NCI-H1436 (cell line): ENCODE measurements around the gene PIGZ.

Experiments used
- DNase-seq: peaks from one replicate; lab custom pipeline; 2025; lab: John Stamatoyannopoulos, UW

Gene PIGZ

DNA sequence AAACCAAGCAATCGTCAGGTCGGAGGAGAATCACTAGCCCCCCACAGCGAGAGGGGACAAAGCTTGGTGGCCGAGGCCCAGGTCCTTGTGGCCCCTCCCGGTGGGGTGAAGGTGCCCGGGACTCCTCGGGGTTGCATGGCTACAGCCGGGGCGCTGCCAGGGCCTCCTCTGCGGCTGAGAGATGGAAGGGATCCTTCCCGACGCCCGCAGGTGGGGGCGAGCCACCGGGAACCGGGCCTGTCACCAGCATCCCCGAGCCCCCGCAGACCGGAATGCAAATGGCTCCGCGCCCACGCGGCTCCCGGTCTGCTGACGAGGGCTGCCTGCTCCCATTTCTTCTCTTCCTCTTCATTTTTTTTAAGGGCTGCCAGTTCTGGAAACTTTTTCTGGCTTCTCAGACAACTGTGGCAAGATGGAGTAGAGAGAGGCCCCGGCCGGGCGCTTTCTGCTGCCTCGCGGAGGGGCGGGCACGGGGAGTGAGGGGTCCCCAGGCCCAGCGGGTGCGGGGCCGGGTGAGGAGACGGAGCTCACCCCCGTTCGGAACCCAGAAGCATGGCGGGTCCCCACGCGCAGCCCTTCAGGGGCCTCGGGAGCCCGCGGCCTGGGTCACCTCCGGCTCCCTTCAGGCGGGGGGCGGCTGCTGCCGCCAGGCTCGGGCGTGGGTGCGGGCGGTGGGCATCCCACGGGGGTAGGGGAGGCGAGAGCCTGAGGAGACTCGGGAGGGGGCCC lies 33.5 kb upstream of the PIGZ start:
- DNase-seq: no peak

DNA sequence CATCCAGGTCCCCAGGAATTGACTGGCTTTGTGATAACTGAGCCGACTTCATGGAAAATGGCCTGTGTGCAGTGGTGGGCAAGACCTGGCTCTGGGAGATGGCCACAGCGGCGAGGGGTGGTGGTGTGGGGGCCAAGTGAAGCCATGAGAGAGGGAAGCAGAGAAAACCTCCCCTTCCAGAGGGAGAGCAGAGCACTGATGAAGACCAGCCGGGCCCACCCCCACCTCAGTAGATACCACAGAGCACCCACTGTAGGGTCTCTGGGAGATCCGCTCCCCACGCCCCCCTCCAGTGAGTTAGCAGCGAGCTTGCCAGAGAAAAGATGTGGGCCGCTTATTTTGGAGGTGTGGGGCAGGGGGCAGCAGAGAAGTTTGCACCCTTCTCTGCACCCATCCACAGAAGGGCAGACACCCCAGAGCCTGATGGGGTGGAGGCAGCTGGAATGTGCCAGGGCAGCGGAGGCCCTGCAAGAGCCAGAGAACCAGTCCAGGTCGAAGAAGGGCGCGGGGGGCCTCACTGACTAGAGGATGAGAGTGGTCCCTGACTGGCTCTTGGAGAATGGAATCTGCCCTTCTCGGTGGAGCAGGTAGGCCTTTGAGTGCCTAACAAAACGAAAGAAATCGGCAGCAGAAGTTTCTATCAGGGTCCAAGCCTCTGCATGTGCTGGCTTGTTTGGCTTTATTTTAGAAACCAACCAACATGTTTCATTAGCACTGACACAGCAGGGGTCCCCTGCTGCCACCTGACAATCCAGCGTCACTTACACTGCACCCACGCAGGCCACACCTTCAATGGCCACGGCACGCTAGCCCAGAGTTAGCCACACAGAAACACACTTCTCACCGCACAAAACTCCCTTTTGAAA lies 32.7 kb upstream of the PIGZ start:
- DNase-seq: no peak

DNA sequence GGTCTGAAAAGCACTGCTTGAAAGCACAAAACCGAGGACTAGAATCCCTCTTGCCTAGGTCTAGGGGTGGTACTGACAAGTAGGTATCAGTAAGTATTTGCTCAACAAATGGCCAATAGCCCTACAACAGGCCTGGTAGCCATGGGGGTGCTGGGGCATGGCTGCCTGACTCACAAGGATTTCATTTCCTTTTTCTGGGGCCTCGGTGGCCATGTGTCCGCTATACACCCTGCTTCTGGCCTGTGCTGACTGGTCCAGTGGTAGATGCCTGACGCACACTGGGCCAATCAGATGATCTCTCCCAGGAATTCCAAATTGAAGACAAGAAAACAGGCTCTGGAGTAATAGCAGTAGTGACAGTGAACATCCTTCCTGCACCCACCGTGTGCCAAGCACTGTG lies 31.6 kb upstream of the PIGZ start:
- no peak for DNase-seq

DNA sequence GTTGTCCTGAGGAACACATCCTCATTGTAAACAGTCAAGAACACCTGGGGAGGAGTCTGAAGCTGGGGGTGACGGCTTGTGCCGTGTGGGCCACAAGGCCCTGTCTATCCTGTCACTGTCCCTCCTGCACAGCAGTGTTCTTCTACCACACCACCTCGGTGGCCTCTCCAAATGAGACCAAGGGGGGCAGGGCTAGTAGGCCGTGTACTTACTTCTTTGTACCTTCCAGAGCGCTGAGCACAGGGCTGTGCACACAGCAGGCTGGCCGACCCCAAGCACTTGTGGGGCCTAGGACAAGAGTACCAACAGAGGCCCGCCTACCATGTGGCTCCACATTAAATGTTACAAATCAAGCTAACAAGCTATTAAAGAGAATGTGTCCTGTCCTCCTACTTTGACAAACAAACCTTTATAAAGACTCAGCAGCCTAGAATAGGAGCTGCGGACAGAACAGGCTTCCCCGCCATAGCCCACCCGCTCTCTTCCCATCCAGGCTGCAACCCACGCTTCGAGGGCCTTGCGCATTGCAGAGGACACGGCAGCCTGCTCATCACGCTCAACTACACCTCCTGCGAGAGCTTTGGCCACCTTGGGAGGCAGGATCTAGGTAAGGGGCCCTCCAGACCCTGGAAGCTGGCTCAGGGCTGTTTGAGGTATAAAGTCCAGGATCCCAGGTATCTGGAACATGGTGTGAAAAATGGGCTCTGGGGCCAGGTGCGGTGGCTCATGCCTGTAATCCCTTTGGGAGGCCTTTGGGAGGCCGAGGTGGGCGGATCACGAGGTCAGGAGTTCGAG lies 30.5 kb upstream of the PIGZ start:
- DNase-seq: no peak

DNA sequence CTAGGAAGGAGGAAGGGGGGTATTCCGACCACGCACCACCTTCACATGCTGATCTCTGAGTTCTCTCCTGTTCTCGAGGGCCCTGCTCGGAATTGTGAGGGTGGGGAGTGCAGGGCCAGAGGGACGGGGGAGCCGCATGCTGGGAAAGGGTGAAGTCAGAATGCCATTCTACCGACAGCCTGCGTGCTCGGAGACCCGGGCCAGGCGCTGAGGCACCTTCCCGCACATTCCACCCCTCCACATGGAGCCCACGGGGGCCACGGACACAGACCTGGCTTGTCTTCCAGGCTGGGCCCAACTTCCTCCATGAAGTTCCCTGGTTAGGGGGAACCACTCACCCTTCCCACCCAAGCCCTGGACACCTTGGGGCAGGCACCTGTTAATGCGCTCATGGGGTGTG lies 28.7 kb upstream of the PIGZ start:
- no peak for DNase-seq

DNA sequence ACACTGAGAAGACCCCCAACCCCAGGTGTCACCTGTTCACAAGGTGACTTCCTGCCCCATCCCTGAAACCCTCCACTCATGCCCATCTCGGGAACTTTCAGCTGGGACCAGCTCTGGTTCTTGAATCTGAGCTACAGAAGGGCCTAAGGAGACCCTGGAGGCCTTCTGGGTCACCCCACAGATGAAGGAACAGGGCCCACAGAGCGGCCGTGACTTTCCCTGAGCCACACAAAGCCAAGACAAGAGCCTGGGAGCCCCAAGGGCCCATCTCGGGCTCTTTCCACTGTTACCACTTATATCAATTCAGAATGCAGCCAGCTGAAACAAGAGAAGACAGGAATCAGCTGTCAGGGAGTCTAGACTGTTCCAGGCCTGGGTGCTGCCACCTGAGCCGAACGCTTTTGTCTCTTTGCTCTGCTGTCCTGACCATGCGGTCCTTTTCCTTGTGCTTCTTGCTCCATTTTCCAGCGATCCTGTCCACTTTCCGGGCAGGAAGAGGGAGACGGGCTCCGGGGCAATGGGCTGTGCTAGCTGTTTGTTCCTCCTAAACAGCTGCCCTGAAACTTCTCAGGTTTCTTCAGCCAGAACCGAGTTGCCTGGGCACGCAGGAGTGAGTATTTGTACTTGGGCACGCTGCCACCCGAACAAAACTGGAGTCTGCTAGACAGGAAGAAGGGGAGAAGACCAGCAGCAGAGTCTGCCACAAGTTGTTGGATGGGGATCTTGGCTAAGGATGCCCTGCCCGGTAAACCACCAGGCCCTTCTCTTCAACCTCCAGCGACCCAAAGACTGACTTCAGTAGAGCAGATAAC lies 28.0 kb upstream of the PIGZ start:
- peak; percentile 50 for DNase-seq

DNA sequence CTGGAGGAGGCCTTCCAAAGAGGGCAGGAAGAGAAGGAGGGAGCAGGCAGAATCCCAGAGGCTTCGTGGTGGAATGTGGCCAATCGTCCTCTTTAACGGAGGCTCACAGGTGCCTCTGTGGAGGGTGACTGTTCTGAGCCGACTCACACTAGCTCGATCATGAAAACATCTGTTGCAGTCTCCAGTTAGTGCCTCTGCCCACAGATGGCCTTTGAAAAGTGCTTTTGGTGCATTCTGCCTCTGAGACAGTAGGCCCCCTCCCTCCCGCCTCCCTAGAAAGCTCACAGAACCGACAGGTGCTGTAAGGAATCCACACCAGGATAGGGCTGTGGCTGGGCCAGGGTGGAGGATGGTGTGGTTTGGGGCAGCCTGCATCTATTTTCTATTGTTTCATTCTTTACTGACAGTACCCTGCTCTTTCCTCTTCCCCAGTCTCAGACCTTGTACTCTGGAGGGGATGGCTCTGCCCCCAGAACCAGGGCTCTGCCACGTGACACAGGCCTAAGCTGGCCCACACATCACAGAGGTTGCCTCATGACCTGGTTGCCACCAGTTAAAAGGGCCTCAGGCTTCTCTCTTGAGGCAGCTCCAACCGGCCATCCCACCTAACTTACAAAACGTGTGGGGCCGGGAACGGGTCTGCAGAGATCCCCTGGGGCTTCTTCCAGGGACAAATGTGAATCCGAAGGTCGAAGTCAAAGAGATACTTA lies 27.2 kb upstream of the PIGZ start:
- DNase-seq: no peak

DNA sequence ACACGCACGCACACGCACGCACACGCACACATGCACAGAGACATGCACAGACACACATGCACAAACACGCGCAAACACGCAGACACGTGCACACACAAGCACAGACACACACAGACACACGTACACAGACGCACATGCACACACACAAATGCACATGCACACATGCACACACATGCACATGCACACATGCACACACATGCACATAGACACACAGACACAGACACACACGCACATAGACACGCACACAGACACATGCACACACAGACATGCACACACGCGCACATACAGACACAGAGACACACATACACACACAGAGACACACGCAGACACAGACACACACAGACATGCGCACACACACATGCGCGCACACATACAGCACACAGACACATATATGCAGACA lies 26.4 kb upstream of the PIGZ start:
- no peak for DNase-seq

DNA sequence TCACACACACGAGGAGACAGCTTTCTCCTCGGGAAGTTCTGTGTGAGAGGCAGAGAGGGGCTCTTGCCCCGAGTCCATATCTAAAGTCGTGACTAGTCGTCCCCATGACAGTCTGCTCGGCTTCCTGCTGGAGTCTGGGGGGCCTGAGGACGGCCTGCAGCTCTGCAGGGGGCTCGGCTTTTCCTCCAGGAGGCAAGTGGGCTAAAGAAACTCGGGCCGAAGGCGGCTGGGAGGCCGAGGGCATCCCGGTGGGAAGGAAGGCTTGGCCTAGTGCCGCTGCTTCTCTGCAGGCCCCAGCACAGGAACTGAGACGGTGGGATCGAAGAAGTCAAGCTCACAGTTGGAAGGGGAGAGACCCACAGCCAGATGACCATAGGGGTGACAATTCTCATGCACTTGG lies 25.4 kb upstream of the PIGZ start:
- DNase-seq: no peak

DNA sequence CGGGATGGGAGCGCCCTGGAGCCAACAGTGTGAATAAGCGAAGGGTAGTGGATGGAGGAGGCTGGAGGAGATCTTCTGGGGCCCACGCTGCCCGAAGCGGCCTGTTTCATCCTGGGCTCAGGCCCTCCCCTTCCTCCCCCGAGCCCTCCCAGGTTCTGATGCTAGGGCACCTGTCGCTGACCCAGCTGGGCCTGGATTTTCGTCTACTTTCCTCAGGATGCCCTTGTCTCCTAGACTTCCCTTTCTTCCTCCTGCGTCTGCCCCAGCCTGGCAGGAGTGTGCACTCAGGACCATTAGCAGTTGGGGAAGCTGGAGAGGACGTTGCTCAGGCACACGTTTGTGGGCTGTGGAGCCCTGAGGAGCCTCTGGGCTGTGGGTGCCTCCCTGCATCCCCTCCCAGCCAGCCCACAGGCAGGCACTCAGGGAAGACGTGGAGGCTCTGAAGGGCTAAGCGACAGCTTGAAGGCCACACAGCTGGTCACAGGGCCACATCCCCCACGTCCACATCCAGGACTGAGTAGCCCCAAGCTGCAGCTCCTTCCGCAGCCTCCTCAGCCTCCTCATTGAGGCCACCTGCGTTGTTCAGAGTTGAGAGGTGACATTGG lies 23.9 kb upstream of the PIGZ start:
- DNase-seq: no peak

DNA sequence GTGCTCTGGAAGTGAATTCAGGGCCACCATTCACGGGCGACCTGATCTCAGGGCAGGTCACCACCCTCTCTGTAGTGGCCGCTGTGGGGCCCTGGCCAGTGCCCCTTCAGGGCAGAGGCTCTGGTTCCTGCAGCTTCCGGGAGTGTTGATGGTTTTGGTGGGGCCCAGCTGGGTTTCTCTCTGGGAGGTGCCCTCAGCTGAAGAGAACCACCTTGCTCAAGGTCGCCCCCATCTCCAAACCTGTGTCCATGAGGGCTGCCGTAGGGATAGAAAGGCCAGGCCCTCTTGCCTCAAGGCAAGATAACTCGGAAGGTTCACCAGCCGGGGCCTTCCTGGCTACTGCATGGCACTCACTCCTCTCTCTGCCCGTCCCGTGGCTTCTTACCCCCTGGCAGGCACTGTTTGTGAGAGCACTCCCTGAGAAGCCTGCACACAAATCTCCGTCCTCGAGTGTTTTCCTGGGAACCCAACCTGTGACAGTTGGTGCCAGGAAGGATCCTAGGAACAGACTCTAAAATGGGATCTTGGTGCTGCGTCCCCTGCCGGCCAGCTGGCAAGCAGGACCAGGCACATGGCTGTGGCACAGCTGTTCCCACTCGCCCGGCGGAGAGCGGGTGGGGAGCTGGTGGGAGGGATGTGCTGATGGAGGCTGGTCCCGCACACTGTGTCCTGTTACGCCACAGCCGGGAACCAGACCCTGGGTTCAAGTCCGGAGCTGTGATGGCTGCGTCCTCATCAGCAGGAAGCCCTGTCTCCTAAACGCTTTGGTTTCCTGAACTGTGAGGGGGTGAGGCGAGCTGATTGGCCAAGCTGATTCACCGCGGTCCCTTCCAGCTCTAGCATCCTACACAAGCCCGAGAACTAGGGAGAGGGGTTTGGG lies 23.2 kb upstream of the PIGZ start:
- no peak for DNase-seq

DNA sequence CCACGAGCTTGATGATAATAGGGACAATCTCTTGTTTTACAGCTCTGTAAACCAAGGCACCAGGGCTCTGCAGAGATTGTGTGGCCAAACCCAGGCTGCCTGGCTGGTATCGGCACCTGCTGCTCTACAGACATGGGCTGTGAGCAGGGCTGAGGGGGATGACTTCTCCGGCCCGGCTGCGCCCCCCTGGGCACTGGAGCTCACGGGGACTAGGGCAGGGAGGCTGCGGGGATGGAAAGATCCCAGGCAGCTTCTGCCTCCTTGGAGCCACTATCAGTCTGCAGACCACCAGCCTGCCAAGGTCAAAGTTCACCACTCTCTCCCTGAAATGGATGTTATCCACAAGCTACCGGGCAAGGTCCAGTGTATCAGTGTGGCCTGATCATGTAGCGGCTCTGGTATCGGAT lies 22.0 kb upstream of the PIGZ start:
- DNase-seq: no peak

DNA sequence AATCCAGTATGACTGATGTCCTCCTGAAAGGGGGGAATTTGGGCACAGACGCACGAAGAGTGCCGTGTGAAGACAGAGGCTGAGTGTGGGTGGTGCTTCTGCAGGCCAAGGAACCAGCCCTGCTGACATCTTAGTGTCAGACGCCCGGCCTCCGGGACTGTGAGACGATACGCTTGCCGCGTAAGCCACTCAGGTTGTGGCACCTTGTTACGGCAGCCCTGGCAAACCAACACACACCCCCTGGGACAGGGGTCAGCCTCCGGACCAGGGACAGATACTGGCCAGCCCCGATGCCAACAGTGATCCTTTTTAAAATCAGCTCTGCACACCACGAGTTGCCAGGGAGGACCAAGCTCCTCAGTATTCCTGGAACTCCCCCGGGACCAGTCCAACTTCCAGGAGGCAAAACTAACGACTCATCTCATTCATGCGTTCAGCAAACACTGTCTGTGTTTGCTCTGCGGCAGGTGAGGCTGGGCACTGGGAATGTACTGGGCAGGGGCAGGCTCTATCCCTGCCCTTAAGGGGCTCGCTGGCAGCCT lies 21.2 kb upstream of the PIGZ start:
- DNase-seq: no peak

DNA sequence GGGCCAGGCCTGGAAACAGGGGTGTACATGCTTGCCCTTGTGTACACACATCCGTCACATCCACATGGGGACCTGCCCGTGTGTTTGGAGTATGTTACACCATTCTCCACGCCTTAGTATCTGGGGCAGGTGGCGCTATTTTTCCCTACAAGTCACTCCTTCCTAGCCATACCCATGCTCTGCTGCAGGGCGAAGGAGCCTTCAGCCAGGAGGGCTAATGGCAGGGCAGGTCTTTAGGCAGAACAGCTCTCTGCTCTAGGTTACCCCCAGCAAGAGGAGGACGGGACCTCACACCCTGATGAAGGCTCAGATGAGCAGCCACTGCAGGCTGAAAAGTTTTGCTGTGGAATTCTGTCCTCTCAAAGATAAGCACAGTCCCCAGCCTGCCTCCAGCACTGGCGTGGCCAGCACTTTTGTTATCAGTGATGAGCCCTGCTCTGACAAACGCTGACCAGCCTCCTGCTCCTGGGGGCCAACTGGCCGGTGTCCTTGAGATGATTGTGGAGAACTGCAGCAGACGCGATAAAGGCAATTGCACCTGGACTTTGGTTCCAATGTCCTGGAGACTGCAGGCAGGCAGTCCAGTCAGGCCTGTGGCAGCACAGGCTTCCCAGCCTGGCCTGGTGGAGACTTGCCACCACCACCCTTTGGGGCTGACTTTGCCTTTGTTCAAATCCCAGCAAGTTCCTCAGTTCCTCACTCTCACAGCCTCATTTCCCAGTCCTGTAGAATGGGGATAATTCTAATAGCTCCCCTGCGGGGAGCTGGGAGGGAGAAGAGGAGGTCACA lies 19.8 kb upstream of the PIGZ start:
- DNase-seq: peak; percentile 22

DNA sequence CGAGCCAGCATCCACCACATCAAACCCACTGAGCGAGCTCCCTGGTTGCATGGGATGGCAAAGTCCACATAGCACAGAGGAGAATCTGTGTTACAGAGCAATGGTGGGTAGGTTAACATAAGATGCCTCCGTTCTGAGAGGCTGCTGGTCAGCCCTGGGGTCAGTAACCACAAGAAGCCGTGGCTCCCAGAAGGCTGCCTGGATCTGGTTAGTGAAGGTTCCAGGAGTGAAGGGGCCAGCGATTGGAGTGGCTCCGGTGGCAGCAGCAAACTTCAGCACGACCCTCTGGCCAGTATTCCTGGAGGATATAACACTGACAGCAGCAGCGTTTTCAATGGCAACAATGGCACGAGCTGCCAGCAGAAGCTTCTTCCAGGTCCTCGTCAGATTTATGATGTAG lies 18.4 kb upstream of the PIGZ start:
- DNase-seq: no peak

DNA sequence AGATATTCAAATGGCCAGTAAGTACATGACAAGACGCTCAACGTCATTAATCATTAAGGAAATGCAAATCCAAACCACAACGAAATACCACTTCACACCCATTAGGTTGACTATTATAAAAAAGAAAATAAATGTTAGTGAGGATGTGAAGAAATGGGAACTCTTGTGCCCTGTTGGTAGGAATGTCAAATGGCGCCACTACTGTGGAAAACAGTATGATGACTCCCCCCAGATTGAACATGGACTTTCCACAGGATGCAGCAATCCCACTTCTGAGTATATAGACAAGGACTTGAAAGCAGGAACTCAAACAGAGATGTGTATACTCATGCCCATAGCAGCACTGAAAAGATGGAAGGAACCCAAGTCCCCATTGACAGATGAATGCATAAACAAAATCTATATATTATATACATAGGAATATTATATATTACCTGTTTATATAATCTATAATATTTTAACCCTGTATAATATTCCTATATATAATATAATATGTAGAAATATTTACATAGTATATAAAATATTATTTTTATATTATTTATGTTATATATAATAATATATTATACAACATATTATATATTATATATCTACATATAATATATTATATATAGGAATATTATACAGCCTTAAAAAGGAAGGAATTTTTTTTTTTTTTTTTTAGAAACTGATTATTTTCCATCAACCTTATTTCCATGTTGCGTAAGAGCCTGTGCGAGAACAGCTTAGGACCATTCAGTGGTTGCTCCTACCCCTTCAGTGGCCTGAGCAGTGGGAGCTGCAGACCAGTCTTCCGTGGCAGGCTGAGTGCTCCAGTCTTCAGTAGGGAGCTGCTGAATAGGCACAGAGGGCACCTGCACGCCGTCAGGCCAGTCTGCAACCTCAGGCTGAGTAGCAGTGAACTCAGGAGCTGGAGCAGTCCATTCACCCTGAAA lies 17.6 kb upstream of the PIGZ start:
- DNase-seq: no peak

DNA sequence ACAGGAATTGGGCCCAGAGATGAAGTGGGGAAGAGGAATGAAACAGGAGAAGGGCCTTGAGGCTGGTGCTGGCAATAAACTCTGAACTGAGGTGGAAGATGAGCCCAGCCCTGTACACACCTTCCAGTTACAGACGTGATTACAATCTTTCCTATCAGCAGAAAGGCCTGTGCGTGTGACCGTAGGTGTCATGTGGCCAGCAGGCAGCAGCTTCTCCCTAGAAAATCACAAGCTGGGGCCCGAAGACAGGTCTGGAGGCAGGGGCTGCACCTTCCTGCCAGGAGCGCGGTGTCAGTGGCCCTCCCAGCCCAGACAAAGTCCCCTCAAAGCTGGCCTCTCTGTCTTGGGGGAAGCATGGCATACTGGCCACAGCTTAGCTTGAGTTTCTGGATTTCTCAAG lies 16.7 kb upstream of the PIGZ start:
- no peak for DNase-seq

DNA sequence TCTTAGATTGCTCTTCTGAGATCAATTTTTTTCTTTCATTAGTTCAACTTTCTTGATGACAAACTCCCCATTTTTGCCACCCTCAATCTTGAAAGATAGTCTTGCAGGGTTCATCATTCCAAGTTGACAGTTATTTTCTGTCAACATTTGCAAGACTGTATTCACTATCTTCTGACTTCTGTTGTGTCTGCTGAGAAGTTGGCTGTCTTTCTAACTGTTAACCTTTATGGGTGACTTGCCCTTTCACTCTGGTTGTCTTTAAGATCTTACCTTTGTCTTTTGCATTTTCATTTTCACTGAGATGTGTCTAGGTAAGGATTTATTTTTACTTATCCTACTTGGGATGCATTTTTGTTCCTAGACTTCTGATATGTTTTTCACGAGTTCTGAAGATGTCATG lies 14.6 kb upstream of the PIGZ start:
- no peak for DNase-seq
